Measurements from ENCODE around the gene BICC1.

The BICC1 gene

DNA sequence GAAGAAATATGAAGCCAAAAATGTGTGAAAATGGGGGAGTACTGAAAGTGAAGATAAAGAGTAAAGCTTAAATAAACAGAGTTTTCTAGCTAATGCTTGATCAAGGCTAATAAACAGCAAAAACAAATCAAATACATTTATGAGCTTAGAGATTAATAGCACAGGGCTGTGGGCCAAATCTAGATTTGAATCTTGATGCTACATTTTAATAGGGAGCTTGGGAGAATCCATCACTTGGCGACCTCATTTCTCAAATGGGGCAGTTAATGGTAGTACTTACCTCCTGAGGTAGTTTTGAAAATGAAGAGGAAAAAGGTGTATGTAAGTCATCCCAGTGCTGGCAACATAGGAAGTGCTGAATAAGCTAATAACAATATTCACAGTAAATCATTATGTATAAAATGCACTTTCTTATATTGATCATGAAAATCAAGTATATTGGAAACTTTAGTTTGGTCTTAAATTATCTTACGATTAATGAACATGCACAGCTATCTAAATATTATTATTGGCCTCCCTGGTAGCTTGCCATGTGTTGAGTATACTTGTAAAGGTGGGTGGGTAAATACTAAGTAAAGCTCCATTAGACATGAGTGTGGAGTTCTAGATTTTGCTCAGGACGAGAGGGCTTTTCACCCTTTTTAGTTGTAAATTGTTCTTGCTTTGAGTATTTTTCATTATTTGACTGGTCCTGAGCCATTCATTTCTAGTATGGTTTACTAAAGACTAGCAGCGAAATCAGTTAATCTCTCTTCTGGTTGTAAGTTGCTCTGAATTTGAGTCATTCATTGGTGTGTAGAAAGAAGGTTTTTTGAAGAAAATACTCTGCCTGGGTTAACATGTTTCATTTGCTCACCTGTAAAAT is 5.1 kb downstream of the BICC1 start:
- Histone ChIP-seq H3K27me3 (ENCODE audit: low read depth, low read length) (no peaks in the 10 kb centered on the region), H3K36me3 (ENCODE audit: control insufficient read depth in 1 of 2, insufficient read depth in 2 of 2, low read length in 2 of 2) (no peaks in the 10 kb centered on the region), H3K9me3 (ENCODE audit: control insufficient read depth in 1 of 2, low read length in 2 of 2) (no peaks in the 10 kb centered on the region), H3K4me1 (ENCODE audit: control insufficient read depth in 1 of 2, insufficient read depth in 2 of 2, low read length in 2 of 2) (peaks cover 0 to 10% of the 10 kb centered on the region in 2 donors), H3K4me3 (ENCODE audit: low read depth in 1 of 2, low read length in 2 of 2) (no peak overlapping the region), H3K27ac (ENCODE audit: low read length) (no peak overlapping the region)

DNA sequence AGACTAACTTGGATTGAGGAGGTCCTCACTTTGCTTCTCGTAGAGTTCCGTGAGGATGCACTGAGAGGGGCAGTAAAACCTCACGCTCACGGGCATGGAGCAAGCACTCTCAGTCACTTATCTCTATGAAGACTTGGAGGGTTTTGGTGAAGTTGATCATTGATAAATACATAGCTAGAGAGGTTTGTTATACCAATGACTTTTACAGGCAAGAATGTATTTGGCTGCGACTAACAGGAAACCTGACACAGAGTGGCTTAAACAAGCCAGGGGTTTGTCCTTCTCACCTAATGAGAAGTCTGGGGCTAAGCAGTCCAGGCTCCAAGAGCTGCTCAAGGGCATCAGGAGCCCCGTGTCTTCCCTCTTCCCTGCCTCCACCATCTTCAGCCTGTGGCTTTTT is 6.1 kb downstream of the BICC1 start:
- Histone ChIP-seq H3K36me3 (ENCODE audit: control insufficient read depth in 1 of 2, insufficient read depth in 2 of 2, low read length in 2 of 2) (no peaks in the 10 kb centered on the region), H3K27me3 (ENCODE audit: low read depth, low read length) (no peaks in the 10 kb centered on the region), H3K4me1 (ENCODE audit: control insufficient read depth in 1 of 2, insufficient read depth in 2 of 2, low read length in 2 of 2) (peaks cover 0 to 1% of the 10 kb centered on the region in 2 donors), H3K9me3 (ENCODE audit: control insufficient read depth in 1 of 2, low read length in 2 of 2) (no peaks in the 10 kb centered on the region), H3K27ac (ENCODE audit: low read length) (no peak overlapping the region), H3K4me3 (ENCODE audit: low read depth in 1 of 2, low read length in 2 of 2) (no peak overlapping the region)

- no peaks in the 10 kb centered on the region for H3K36me3 ChIP-seq (ENCODE audit: control insufficient read depth in 1 of 2, insufficient read depth in 2 of 2, low read length in 2 of 2)
- no peaks in the 10 kb centered on the region for H3K9me3 ChIP-seq (ENCODE audit: control insufficient read depth in 1 of 2, low read length in 2 of 2)
- H3K4me1 ChIP-seq (ENCODE audit: control insufficient read depth in 1 of 2, insufficient read depth in 2 of 2, low read length in 2 of 2) = peaks cover 0 to 5% of the 10 kb centered on the region in 2 donors
- no peak overlapping the region for H3K27ac ChIP-seq (ENCODE audit: low read length)
- no peaks in the 10 kb centered on the region for H3K27me3 ChIP-seq (ENCODE audit: low read depth, low read length)
- H3K4me3 ChIP-seq (ENCODE audit: low read depth in 1 of 2, low read length in 2 of 2) = no peak overlapping the region
Measured at GRCh38 chr10:58529077-58529728, 16.5 kb downstream of the BICC1 start.

- H3K9me3 ChIP-seq (ENCODE audit: control insufficient read depth in 1 of 2, low read length in 2 of 2) = no peaks in the 10 kb centered on the region
Measured at GRCh38 chr10:58531084-58531695, 18.5 kb downstream of the BICC1 start.

GRCh38 chr10:58535311-58535710 is 22.6 kb downstream of the BICC1 start:
- Histone ChIP-seq H3K27me3 (ENCODE audit: low read depth, low read length) (no peaks in the 10 kb centered on the region), H3K36me3 (ENCODE audit: control insufficient read depth in 1 of 2, insufficient read depth in 2 of 2, low read length in 2 of 2) (no peaks in the 10 kb centered on the region), H3K4me3 (ENCODE audit: low read depth in 1 of 2, low read length in 2 of 2) (no peak overlapping the region), H3K9me3 (ENCODE audit: control insufficient read depth in 1 of 2, low read length in 2 of 2) (no peaks in the 10 kb centered on the region), H3K27ac (ENCODE audit: low read length) (no peak overlapping the region), H3K4me1 (ENCODE audit: control insufficient read depth in 1 of 2, insufficient read depth in 2 of 2, low read length in 2 of 2) (peaks cover 0 to 5% of the 10 kb centered on the region in 2 donors)

More at GRCh38 chr10:58531084-58531695, 18.5 kb downstream of the BICC1 start:
- no peaks in the 10 kb centered on the region for H3K36me3 ChIP-seq (ENCODE audit: control insufficient read depth in 1 of 2, insufficient read depth in 2 of 2, low read length in 2 of 2)
- no peak overlapping the region for H3K27ac ChIP-seq (ENCODE audit: low read length)
- H3K27me3 ChIP-seq (ENCODE audit: low read depth, low read length) = no peaks in the 10 kb centered on the region
- no peak overlapping the region for H3K4me3 ChIP-seq (ENCODE audit: low read depth in 1 of 2, low read length in 2 of 2)
- peaks cover 0 to 5% of the 10 kb centered on the region in 2 donors for H3K4me1 ChIP-seq (ENCODE audit: control insufficient read depth in 1 of 2, insufficient read depth in 2 of 2, low read length in 2 of 2)

GRCh38 chr10:58543141-58543540 is 30.5 kb downstream of the BICC1 start:
- Histone ChIP-seq H3K27me3 (ENCODE audit: low read depth, low read length) (no peaks in the 10 kb centered on the region), H3K36me3 (ENCODE audit: control insufficient read depth in 1 of 2, insufficient read depth in 2 of 2, low read length in 2 of 2) (no peaks in the 10 kb centered on the region), H3K4me3 (ENCODE audit: low read depth in 1 of 2, low read length in 2 of 2) (no peak overlapping the region), H3K9me3 (ENCODE audit: control insufficient read depth in 1 of 2, low read length in 2 of 2) (no peaks in the 10 kb centered on the region), H3K4me1 (ENCODE audit: control insufficient read depth in 1 of 2, insufficient read depth in 2 of 2, low read length in 2 of 2) (peaks cover 0 to 8% of the 10 kb centered on the region in 2 donors), H3K27ac (ENCODE audit: low read length) (no peak overlapping the region)

DNA sequence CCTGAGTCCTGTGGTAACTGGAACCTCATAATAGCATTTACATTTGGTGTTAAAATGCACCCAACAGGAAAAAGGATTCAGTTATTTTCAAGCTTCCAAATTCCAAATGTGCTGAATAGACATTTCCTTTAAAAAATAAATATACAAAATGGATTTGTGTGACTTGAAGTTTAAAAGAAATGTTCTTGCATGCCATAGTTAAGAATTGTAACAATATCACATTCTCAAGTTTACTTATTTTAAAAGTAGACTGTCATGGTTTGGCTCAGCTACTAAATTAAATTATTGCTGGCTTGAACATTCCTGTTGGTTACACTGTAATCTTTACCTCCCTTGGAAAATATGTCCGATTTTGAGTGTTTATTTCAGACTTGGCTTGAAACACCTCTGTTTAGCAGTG is 31.5 kb downstream of the BICC1 start:
- Histone ChIP-seq H3K27me3 (ENCODE audit: low read depth, low read length) (no peaks in the 10 kb centered on the region), H3K9me3 (ENCODE audit: control insufficient read depth in 1 of 2, low read length in 2 of 2) (no peaks in the 10 kb centered on the region)

DNA sequence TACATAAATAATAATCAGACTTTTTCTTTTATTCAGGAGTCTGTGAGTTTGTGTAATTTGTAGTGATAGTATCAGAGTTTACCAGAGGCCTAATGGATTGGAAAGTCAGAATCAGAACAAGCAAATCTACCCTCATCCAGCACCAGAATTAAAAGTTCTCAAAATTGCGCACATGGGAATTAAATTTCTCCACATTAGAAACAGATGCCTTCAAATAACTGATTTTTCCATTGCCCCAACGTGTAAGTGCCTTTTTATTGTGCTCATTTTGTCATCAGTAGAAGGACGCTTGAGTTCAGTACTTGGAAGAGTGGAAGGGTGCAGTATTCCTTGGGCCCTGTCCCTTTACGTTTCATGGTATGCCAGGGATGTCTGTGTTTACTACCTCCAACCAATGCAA is 32.8 kb downstream of the BICC1 start:
- no peaks in the 10 kb centered on the region for H3K36me3 ChIP-seq (ENCODE audit: control insufficient read depth in 1 of 2, insufficient read depth in 2 of 2, low read length in 2 of 2)
- no peaks in the 10 kb centered on the region for H3K27me3 ChIP-seq (ENCODE audit: low read depth, low read length)
- H3K4me1 ChIP-seq (ENCODE audit: control insufficient read depth in 1 of 2, insufficient read depth in 2 of 2, low read length in 2 of 2) = peaks cover 0 to 8% of the 10 kb centered on the region in 2 donors
- H3K27ac ChIP-seq (ENCODE audit: low read length) = no peak overlapping the region
- no peak overlapping the region for H3K4me3 ChIP-seq (ENCODE audit: low read depth in 1 of 2, low read length in 2 of 2)
- no peaks in the 10 kb centered on the region for H3K9me3 ChIP-seq (ENCODE audit: control insufficient read depth in 1 of 2, low read length in 2 of 2)

More for the DNA sequence above, 31.5 kb downstream of the BICC1 start:
- Histone ChIP-seq H3K4me3 (ENCODE audit: low read depth in 1 of 2, low read length in 2 of 2) (no peak overlapping the region), H3K27ac (ENCODE audit: low read length) (no peak overlapping the region), H3K4me1 (ENCODE audit: control insufficient read depth in 1 of 2, insufficient read depth in 2 of 2, low read length in 2 of 2) (peaks cover 0 to 8% of the 10 kb centered on the region in 2 donors), H3K36me3 (ENCODE audit: control insufficient read depth in 1 of 2, insufficient read depth in 2 of 2, low read length in 2 of 2) (no peaks in the 10 kb centered on the region)

DNA sequence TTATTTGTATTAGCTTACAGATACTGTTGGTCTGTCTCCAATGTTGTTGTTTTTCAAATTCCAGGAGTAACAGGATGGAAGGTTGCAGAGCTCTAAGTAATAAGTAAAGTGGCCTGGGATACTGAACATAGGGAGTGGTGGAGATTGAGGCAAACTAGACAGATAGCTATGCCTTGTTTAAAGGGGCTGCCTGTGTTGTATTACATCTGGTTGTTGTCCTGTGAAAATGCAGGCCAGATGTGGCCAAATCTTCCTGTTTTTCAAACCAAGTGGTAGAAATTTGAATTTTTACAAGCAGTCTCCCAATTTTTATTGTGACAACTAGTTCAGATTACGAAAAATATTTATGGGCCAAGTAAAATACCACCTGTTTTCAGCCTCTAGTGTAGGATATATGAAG is 33.5 kb downstream of the BICC1 start:
- no peaks in the 10 kb centered on the region for H3K27me3 ChIP-seq (ENCODE audit: low read depth, low read length)
- H3K9me3 ChIP-seq (ENCODE audit: control insufficient read depth in 1 of 2, low read length in 2 of 2) = no peaks in the 10 kb centered on the region
- H3K4me3 ChIP-seq (ENCODE audit: low read depth in 1 of 2, low read length in 2 of 2) = no peak overlapping the region
- H3K4me1 ChIP-seq (ENCODE audit: control insufficient read depth in 1 of 2, insufficient read depth in 2 of 2, low read length in 2 of 2) = peaks cover 0 to 8% of the 10 kb centered on the region in 2 donors
- no peaks in the 10 kb centered on the region for H3K36me3 ChIP-seq (ENCODE audit: control insufficient read depth in 1 of 2, insufficient read depth in 2 of 2, low read length in 2 of 2)
- no peak overlapping the region for H3K27ac ChIP-seq (ENCODE audit: low read length)

DNA sequence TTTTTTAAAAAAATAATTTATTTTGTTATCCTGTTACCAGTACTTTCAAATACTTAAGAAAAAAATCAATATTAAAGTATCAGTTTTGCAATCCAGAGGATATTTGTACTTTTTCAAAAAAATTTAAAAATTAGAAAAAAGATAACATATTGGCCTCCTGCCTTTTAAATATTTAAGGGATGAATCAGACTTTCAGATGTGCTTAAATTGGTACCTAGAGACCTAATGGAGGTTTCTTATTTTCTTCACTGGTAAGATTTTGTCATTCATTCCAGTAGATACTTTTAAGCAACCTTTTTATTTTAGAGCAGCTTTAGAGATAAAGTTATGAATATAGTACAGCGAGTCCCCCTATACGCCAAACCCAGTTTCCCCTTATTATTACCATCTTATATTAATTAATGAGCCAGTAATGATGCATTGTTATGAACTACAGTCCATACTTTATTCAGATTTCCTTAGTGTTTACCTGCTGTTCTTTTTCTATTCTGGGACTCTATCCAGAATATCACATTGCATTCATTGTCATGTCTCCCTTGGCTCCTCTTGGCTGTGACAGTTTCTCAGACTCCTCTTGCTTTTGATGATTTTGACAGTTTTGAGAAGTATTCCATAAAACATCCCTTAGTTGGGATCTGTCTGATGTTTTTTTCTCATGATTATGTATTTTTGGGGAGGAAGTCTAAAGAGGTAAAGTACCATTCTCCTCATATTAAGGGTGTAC is 34.2 kb downstream of the BICC1 start:
- Histone ChIP-seq H3K4me1 (ENCODE audit: control insufficient read depth in 1 of 2, insufficient read depth in 2 of 2, low read length in 2 of 2) (peaks cover 0 to 8% of the 10 kb centered on the region in 2 donors), H3K27ac (ENCODE audit: low read length) (no peak overlapping the region), H3K27me3 (ENCODE audit: low read depth, low read length) (no peaks in the 10 kb centered on the region), H3K9me3 (ENCODE audit: control insufficient read depth in 1 of 2, low read length in 2 of 2) (no peaks in the 10 kb centered on the region), H3K4me3 (ENCODE audit: low read depth in 1 of 2, low read length in 2 of 2) (no peak overlapping the region), H3K36me3 (ENCODE audit: control insufficient read depth in 1 of 2, insufficient read depth in 2 of 2, low read length in 2 of 2) (no peaks in the 10 kb centered on the region)

DNA sequence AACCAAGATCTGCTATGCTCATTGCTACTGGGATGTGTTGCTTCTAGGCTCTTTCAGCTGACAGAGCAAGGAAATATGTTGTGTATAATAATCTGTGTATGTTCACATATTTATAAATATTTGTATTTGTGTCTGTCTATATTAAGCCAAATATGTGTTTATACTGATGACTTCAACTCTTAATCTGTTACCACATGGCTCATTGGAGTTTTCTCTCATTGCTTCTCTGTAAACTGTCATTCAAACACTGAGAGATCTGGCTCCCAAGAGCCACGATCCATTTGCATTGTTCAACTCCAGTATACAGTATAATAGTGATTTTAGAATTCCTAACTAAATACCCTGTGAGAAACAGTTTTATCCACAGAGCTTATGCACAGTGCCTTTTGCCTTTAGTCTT is 35.3 kb downstream of the BICC1 start:
- H3K4me3 ChIP-seq (ENCODE audit: low read depth in 1 of 2, low read length in 2 of 2) = no peak overlapping the region
- H3K27me3 ChIP-seq (ENCODE audit: low read depth, low read length) = no peaks in the 10 kb centered on the region
- peaks cover 0 to 8% of the 10 kb centered on the region in 2 donors for H3K4me1 ChIP-seq (ENCODE audit: control insufficient read depth in 1 of 2, insufficient read depth in 2 of 2, low read length in 2 of 2)
- H3K9me3 ChIP-seq (ENCODE audit: control insufficient read depth in 1 of 2, low read length in 2 of 2) = no peaks in the 10 kb centered on the region
- H3K27ac ChIP-seq (ENCODE audit: low read length) = no peak overlapping the region
- no peaks in the 10 kb centered on the region for H3K36me3 ChIP-seq (ENCODE audit: control insufficient read depth in 1 of 2, insufficient read depth in 2 of 2, low read length in 2 of 2)

Data from muscle layer of duodenum (tissue), 2 donors.